ENCODE data around the gene KLHL22.

DNA sequence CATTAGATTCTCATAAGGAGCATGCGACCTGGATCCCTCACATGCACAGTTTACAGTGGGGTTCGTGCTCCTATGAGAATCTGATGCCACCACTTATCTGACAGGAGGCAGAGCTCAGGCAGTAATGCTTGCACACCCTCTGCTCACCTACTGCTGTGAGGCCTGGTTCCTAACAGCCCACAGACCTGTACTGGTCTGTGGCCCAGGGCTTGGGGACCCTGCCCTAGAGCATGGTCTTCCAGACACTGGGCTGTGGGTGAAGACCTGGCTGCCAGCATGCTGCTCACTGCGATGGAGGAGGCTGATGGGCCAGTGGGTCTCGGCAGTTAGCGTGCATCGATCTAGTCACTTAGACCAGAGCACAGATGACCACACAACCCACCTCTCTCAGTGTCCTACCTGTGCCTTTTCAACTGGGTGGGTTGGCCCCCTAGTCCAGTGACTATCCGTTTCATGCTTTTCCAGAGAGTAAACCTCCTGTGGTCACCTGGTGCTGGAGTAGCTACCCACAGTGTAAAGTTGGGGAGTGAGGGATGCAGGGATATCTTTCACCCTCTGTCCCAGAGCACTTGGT lies 32.9 kb upstream of the KLHL22 start:
- TF ChIP-seq CTCF (IDR thresholded peaks at IDR 0.05), result no peak
- TF ChIP-seq POLR2A (IDR thresholded peaks at IDR 0.05), result no peak
